Measurements from ENCODE around the gene INTS2. TPM values are rescaled to one million over a fixed set of nuclear protein-coding genes. Genes with fewer than 3 reads are reported as not detected.
"Not testable (repeated sequence)": the region's sequence is repeated elsewhere in the genome, so short reads cannot be mapped to it uniquely, and the experiment has no call there.

INTS2 gene
- total RNA-seq, 3 donors from 2014 or later (not counting 1 experiment from before 2014, with no cell fraction given) = 14.2 to 21.0 (median 14.6) TPM

DNA sequence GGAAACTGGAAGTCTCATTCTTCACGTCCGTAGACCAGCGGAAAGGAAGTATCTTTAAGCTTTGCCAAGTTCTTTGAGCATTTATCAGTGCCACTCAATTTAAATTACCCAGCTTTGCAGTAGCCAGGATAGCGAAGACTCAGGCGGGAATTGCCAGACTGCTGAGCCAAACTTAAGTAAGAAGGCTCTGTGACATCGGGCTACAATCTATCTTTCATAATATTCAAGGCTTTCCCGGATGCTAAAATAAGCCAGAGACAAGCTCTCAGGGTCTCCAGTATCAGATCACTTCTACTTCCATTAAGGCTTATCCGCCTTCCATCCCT, 64.0 kb downstream of the INTS2 start:
- WGBS (ENCODE audit: insufficient coverage) = 6% methylated on average over 8 of the region's 8 CpGs
- intact Hi-C loops (cut with micrococcal nuclease) = loop anchor here (1.0 kb wide), 2 partner anchors 65 to 203 kb away; no protein-coding TSS in a partner anchor

GRCh38 chr17:61862975-61863800, 64.6 kb downstream of the INTS2 start, which contains the start of gene BRIP1:
Gene BRIP1, minus strand, starts transcription at chr17:61863528. Its CDS starts 1,989 bp downstream, at chr17:61861539.
- intact Hi-C loops (cut with micrococcal nuclease) = loop anchor here (1.0 kb wide), 2 partner anchors 65 to 203 kb away; no protein-coding TSS in a partner anchor
- TF ChIP-seq, protein P1, sequence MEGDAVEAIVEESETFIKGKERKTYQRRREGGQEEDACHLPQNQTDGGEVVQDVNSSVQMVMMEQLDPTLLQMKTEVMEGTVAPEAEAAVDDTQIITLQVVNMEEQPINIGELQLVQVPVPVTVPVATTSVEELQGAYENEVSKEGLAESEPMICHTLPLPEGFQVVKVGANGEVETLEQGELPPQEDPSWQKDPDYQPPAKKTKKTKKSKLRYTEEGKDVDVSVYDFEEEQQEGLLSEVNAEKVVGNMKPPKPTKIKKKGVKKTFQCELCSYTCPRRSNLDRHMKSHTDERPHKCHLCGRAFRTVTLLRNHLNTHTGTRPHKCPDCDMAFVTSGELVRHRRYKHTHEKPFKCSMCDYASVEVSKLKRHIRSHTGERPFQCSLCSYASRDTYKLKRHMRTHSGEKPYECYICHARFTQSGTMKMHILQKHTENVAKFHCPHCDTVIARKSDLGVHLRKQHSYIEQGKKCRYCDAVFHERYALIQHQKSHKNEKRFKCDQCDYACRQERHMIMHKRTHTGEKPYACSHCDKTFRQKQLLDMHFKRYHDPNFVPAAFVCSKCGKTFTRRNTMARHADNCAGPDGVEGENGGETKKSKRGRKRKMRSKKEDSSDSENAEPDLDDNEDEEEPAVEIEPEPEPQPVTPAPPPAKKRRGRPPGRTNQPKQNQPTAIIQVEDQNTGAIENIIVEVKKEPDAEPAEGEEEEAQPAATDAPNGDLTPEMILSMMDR (IDR thresholded peaks at IDR 0.05) = no peak
- H3K4me1 ChIP-seq (ENCODE audit: control insufficient read depth, insufficient read depth, low read length) = peaks cover 7% of the 10 kb centered on the region
- no peaks in the 10 kb centered on the region for H3K36me3 Mint-ChIP-seq
- H3K4me3 Mint-ChIP-seq = peak within 1 kb of the TSS; percentile 97
- H3K36me3 ChIP-seq (ENCODE audit: control insufficient read depth, insufficient read depth, low read length) = peaks cover 3% of the 10 kb centered on the region
- H3K9me3 ChIP-seq (ENCODE audit: control insufficient read depth, insufficient read depth, low read length) = no peaks in the 10 kb centered on the region
- ATAC-seq (peak; percentile 98 to 99 (median 98)), DNase-seq (peak; percentile 81 to 93)
- H3K4me3 ChIP-seq (ENCODE audit: low read length) = peak within 1 kb of the TSS; percentile 95
- H3K4me1 Mint-ChIP-seq = peaks cover 16 to 18% of the 10 kb centered on the region in 2 donors
- WGBS (ENCODE audit: insufficient coverage) = under 1% methylated on average over 43 of the region's 43 CpGs
- no peaks in the 10 kb centered on the region for H3K9me3 Mint-ChIP-seq
- no peaks in the 10 kb centered on the region for H3K27me3 Mint-ChIP-seq (ENCODE audit: low read depth in 2 of 2)
- no peaks in the 10 kb centered on the region for H3K27me3 ChIP-seq (ENCODE audit: control insufficient read depth, insufficient read depth, low read length)
- H3K27ac ChIP-seq (ENCODE audit: low read length) = peak within 1 kb of the TSS; percentile 68
- H3K27ac Mint-ChIP-seq = peak within 1 kb of the TSS; percentile 89 to 92

More for the DNA sequence above, 64.0 kb downstream of the INTS2 start:
- peaks cover 16 to 18% of the 10 kb centered on the region in 2 donors for H3K4me1 Mint-ChIP-seq
- no peaks in the 10 kb centered on the region for H3K36me3 Mint-ChIP-seq
- no peaks in the 10 kb centered on the region for H3K27me3 Mint-ChIP-seq (ENCODE audit: low read depth in 2 of 2)
- TF ChIP-seq, protein P1 (IDR thresholded peaks at IDR 0.05) = no peak
- H3K9me3 ChIP-seq (ENCODE audit: control insufficient read depth, insufficient read depth, low read length) = no peaks in the 10 kb centered on the region
- H3K36me3 ChIP-seq (ENCODE audit: control insufficient read depth, insufficient read depth, low read length) = peaks cover 3% of the 10 kb centered on the region
- H3K27ac ChIP-seq (ENCODE audit: low read length) = peak overlapping the region; percentile 68
- ATAC-seq (peak in 2 of 3 donors; percentile 13 to 22), DNase-seq (no peak)
- H3K4me1 ChIP-seq (ENCODE audit: control insufficient read depth, insufficient read depth, low read length) = peaks cover 7% of the 10 kb centered on the region
- peak overlapping the region; percentile 89 to 92 for H3K27ac Mint-ChIP-seq
- peak overlapping the region; percentile 95 for H3K4me3 ChIP-seq (ENCODE audit: low read length)
- no peaks in the 10 kb centered on the region for H3K9me3 Mint-ChIP-seq
- peak overlapping the region; percentile 97 for H3K4me3 Mint-ChIP-seq
- H3K27me3 ChIP-seq (ENCODE audit: control insufficient read depth, insufficient read depth, low read length) = no peaks in the 10 kb centered on the region

GRCh38 chr17:61862105-61862574, 65.6 kb downstream of the INTS2 start:
- Mint-ChIP-seq H3K4me3 (peak overlapping the region; percentile 97), H3K36me3 (no peaks in the 10 kb centered on the region), H3K9me3 (no peaks in the 10 kb centered on the region), H3K27ac (peak overlapping the region; percentile 89 to 92), H3K4me1 (peaks cover 16 to 18% of the 10 kb centered on the region in 2 donors), H3K27me3 (ENCODE audit: low read depth in 2 of 2) (no peaks in the 10 kb centered on the region)
- Histone ChIP-seq H3K4me3 (ENCODE audit: low read length) (no peak overlapping the region), H3K9me3 (ENCODE audit: control insufficient read depth, insufficient read depth, low read length) (no peaks in the 10 kb centered on the region), H3K4me1 (ENCODE audit: control insufficient read depth, insufficient read depth, low read length) (peaks cover 7% of the 10 kb centered on the region), H3K36me3 (ENCODE audit: control insufficient read depth, insufficient read depth, low read length) (no peaks in the 10 kb centered on the region), H3K27me3 (ENCODE audit: control insufficient read depth, insufficient read depth, low read length) (no peaks in the 10 kb centered on the region), H3K27ac (ENCODE audit: low read length) (no peak overlapping the region)
- intact Hi-C loops (cut with micrococcal nuclease) = no loop called here
- peak in 1 of 2 donors; percentile 2 for DNase-seq
- TF ChIP-seq, protein P1 (IDR thresholded peaks at IDR 0.05) = no peak
- ATAC-seq = no peak
- WGBS (ENCODE audit: insufficient coverage) = 45% methylated on average over 1 of the region's 1 CpG

GRCh38 chr17:61860397-61860796, 67.4 kb downstream of the INTS2 start:
- H3K4me1 ChIP-seq (ENCODE audit: control insufficient read depth, insufficient read depth, low read length); H3K36me3 ChIP-seq (ENCODE audit: control insufficient read depth, insufficient read depth, low read length); H3K36me3 Mint-ChIP-seq; H3K27me3 ChIP-seq (ENCODE audit: control insufficient read depth, insufficient read depth, low read length); H3K27ac Mint-ChIP-seq; H3K27me3 Mint-ChIP-seq (ENCODE audit: low read depth in 2 of 2); ATAC-seq; intact Hi-C loops (cut with micrococcal nuclease); H3K9me3 Mint-ChIP-seq; H3K4me3 Mint-ChIP-seq; H3K4me3 ChIP-seq (ENCODE audit: low read length); H3K27ac ChIP-seq (ENCODE audit: low read length); DNase-seq; H3K9me3 ChIP-seq (ENCODE audit: control insufficient read depth, insufficient read depth, low read length): not testable (repeated sequence)
- peaks cover 16 to 18% of the 10 kb centered on the region in 2 donors for H3K4me1 Mint-ChIP-seq
- 95% methylated on average over 10 of the region's 10 CpGs for WGBS (ENCODE audit: insufficient coverage)
